ENCODE data around the gene SOX12.
A peak's percentile ranks its signal among the peaks of the same experiment; 100 is the strongest.

The SOX12 gene

DNA sequence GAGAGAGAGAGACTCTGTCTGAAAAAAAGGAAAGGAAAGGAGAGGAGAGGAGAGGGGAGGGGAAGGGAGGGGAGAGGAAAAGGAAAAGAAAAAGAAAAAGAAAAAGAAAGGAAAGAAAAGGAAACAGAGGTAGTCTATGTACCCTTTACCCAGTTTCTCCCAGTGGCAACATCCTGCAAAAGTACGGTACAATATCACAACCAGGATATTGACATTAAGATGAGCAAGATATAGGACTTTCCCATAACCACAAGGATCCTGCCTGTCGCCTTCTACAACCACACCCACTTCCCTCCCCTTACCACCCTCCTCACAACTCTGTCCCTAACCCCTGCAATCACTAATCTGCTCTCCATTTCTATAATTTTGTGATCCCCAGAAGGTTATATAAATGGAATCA is 38.8 kb upstream of the SOX12 start:
- H3K27ac ChIP-seq (replicated peaks), result no peak overlapping the region
- TF ChIP-seq, protein P1, sequence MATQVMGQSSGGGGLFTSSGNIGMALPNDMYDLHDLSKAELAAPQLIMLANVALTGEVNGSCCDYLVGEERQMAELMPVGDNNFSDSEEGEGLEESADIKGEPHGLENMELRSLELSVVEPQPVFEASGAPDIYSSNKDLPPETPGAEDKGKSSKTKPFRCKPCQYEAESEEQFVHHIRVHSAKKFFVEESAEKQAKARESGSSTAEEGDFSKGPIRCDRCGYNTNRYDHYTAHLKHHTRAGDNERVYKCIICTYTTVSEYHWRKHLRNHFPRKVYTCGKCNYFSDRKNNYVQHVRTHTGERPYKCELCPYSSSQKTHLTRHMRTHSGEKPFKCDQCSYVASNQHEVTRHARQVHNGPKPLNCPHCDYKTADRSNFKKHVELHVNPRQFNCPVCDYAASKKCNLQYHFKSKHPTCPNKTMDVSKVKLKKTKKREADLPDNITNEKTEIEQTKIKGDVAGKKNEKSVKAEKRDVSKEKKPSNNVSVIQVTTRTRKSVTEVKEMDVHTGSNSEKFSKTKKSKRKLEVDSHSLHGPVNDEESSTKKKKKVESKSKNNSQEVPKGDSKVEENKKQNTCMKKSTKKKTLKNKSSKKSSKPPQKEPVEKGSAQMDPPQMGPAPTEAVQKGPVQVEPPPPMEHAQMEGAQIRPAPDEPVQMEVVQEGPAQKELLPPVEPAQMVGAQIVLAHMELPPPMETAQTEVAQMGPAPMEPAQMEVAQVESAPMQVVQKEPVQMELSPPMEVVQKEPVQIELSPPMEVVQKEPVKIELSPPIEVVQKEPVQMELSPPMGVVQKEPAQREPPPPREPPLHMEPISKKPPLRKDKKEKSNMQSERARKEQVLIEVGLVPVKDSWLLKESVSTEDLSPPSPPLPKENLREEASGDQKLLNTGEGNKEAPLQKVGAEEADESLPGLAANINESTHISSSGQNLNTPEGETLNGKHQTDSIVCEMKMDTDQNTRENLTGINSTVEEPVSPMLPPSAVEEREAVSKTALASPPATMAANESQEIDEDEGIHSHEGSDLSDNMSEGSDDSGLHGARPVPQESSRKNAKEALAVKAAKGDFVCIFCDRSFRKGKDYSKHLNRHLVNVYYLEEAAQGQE (IDR thresholded peaks at IDR 0.05; ENCODE audit: insufficient replicate concordance, low read depth), result no peak
- TF ChIP-seq, protein P2, sequence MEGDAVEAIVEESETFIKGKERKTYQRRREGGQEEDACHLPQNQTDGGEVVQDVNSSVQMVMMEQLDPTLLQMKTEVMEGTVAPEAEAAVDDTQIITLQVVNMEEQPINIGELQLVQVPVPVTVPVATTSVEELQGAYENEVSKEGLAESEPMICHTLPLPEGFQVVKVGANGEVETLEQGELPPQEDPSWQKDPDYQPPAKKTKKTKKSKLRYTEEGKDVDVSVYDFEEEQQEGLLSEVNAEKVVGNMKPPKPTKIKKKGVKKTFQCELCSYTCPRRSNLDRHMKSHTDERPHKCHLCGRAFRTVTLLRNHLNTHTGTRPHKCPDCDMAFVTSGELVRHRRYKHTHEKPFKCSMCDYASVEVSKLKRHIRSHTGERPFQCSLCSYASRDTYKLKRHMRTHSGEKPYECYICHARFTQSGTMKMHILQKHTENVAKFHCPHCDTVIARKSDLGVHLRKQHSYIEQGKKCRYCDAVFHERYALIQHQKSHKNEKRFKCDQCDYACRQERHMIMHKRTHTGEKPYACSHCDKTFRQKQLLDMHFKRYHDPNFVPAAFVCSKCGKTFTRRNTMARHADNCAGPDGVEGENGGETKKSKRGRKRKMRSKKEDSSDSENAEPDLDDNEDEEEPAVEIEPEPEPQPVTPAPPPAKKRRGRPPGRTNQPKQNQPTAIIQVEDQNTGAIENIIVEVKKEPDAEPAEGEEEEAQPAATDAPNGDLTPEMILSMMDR (IDR thresholded peaks at IDR 0.05; ENCODE audit: insufficient read depth, low read length), result no peak
- TF ChIP-seq SPI1 (IDR thresholded peaks at IDR 0.05; ENCODE audit: borderline replicate concordance, low read depth) (no peak), GABPA (IDR thresholded peaks at IDR 0.05; ENCODE audit: low read depth) (no peak), POLR2AphosphoS5 (IDR thresholded peaks at IDR 0.05; ENCODE audit: low read depth) (no peak)
- H3K4me3 ChIP-seq (replicated peaks; ENCODE audit: insufficient read depth, low read length), result no peak overlapping the region
- no peaks in the 10 kb centered on the region for H3K27me3 ChIP-seq (ENCODE audit: insufficient read depth, poor library complexity, severe bottlenecking)
- DNase-seq (ENCODE audit: low read depth in 1 of 2, low spot score in 1 of 2), result no peak

DNA sequence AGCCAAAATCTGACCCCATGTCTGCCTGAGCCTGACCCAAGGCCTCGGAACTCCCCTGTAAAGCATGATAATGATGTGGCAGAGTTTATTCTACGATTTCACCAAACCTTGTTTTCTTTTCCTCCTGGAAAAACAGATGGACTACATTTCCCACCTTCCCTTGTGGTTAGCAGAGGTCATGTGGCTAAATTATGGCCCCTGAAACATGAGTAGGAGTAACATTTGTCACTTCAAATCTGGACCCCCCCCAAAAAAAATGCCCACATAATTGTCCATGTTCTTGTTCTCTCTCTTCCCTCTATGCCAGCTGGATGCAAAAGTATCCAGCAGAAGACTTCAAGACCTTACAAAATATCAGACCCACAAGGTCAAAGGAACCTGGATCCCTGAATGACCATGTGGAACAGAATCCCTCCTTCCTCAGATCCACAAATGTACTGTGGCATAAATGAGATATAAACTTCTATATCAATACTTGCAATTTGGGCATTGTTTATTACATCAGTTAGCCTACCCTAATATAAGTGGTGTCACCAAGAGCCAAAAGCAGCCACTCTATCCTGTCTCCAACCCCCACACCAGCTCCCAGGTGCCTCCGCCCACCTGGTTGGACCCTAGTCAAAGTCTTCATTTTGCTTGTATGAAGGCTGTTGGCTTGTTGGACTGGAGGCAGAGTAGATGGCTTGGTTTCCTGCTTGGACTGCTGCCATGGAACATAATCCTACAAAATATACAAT is 36.2 kb upstream of the SOX12 start:
- no peak for DNase-seq (ENCODE audit: low read depth in 1 of 2, low spot score in 1 of 2)
- Histone ChIP-seq H3K27ac (replicated peaks) (no peak overlapping the region), H3K27me3 (ENCODE audit: insufficient read depth, poor library complexity, severe bottlenecking) (no peaks in the 10 kb centered on the region), H3K4me3 (replicated peaks; ENCODE audit: insufficient read depth, low read length) (peak overlapping the region; percentile 76; the same call in 1 of the 2 replicates)
- no peak for TF ChIP-seq GABPA (IDR thresholded peaks at IDR 0.05; ENCODE audit: low read depth)
- TF ChIP-seq, protein P1 (IDR thresholded peaks at IDR 0.05; ENCODE audit: insufficient replicate concordance, low read depth), result no peak
- TF ChIP-seq SPI1 (IDR thresholded peaks at IDR 0.05; ENCODE audit: borderline replicate concordance, low read depth), result no peak
- TF ChIP-seq, protein P2 (IDR thresholded peaks at IDR 0.05; ENCODE audit: insufficient read depth, low read length), result no peak
- no peak for TF ChIP-seq POLR2AphosphoS5 (IDR thresholded peaks at IDR 0.05; ENCODE audit: low read depth)

DNA sequence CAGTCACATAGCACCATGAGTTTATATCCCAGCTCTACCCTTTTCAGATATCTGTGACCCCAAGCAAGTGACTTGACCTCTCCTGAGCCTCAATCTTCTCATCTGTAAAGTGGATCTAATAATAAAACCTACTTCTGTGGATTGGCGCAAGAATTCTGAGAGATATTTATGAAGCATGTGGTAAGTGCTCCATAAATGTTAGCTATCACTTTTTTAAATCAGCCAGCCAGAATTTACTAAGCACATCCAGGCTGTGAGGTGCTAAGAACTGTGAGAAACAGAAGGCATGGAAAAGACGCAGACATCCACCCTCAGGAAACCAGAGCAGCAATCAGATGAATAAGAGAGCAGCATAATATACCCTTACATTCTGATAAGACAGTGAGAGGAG is 35.7 kb upstream of the SOX12 start:
- Histone ChIP-seq H3K27ac (replicated peaks) (peak overlapping the region; percentile 81), H3K4me3 (replicated peaks; ENCODE audit: insufficient read depth, low read length) (peak overlapping the region; percentile 76), H3K27me3 (ENCODE audit: insufficient read depth, poor library complexity, severe bottlenecking) (no peaks in the 10 kb centered on the region)
- DNase-seq (ENCODE audit: low read depth in 1 of 2, low spot score in 1 of 2), result no peak
- TF ChIP-seq GABPA (IDR thresholded peaks at IDR 0.05; ENCODE audit: low read depth) (no peak), POLR2AphosphoS5 (IDR thresholded peaks at IDR 0.05; ENCODE audit: low read depth) (no peak), SPI1 (IDR thresholded peaks at IDR 0.05; ENCODE audit: borderline replicate concordance, low read depth) (no peak)
- TF ChIP-seq, protein P2 (IDR thresholded peaks at IDR 0.05; ENCODE audit: insufficient read depth, low read length), result no peak
- TF ChIP-seq, protein P1 (IDR thresholded peaks at IDR 0.05; ENCODE audit: insufficient replicate concordance, low read depth), result no peak

All from HL-60 (cell line).